Measurements from ENCODE around the gene SMAD3. TPM values are rescaled to one million over a fixed set of nuclear protein-coding genes. Genes with fewer than 3 reads are reported as not detected.

SMAD3 gene
- total RNA-seq, 2 donors from 2014 or later: 47.4 to 68.9 TPM

GRCh38 chr15:67242708-67243111, 177.3 kb downstream of the SMAD3 start:
- ATAC-seq (replicated peaks in 1 of 2): no peak
- peak overlapping the region in 1 of 2 donors; percentile 56 for H3K4me3 Mint-ChIP-seq
- H3K27ac Mint-ChIP-seq: peak overlapping the region; percentile 74
- H3K4me1 Mint-ChIP-seq (ENCODE audit: low read depth): peaks cover 46% of the 10 kb centered on the region
- DNase-seq: no peak
- no peaks in the 10 kb centered on the region for H3K27me3 Mint-ChIP-seq (ENCODE audit: low read depth)
- H3K9me3 Mint-ChIP-seq: peaks cover 0 to 3% of the 10 kb centered on the region in 2 donors
- H3K36me3 Mint-ChIP-seq (ENCODE audit: insufficient read depth in 2 of 2): peaks cover 2 to 24% of the 10 kb centered on the region in 2 donors

Other genes with a start within 250 kb of the SMAD3 start
- gene AAGAB, start 189.1 kb downstream of the SMAD3 start, total RNA-seq: 10 to 100 TPM; 51.7 to 65.0 TPM
- gene IQCH, start 189.2 kb downstream of the SMAD3 start, total RNA-seq: 1 to 10 TPM; 3.6 to 3.7 TPM